AG20443 (cell line): ENCODE measurements around the gene PAPSS2.

ENCODE experiments used
- DNase-seq: peaks from one replicate; pipeline ENCODE4 v3.0.0; 2012; ENCODE audit warnings: low spot score, mixed read lengths

PAPSS2 gene

GRCh38 chr10:87671139-87671815 is 11.6 kb downstream of the PAPSS2 start:
- DNase-seq, result no peak

- DNase-seq, result no peak
Measured at GRCh38 chr10:87672551-87672950, 12.9 kb downstream of the PAPSS2 start.

GRCh38 chr10:87674943-87675342 is 15.3 kb downstream of the PAPSS2 start:
- no peak for DNase-seq

GRCh38 chr10:87675396-87676376 is 16.0 kb downstream of the PAPSS2 start:
- DNase-seq, result no peak

- no peak for DNase-seq
Measured at GRCh38 chr10:87677595-87677994, 17.9 kb downstream of the PAPSS2 start.

GRCh38 chr10:87678302-87678701 is 18.6 kb downstream of the PAPSS2 start:
- no peak for DNase-seq

GRCh38 chr10:87683356-87683755 is 23.7 kb downstream of the PAPSS2 start:
- no peak for DNase-seq

GRCh38 chr10:87684001-87684638 is 24.4 kb downstream of the PAPSS2 start:
- DNase-seq, result no peak

GRCh38 chr10:87685832-87686574 is 26.3 kb downstream of the PAPSS2 start:
- DNase-seq, result no peak

GRCh38 chr10:87691506-87692070 is 31.9 kb downstream of the PAPSS2 start:
- DNase-seq, result no peak

GRCh38 chr10:87692956-87693484 is 33.3 kb downstream of the PAPSS2 start:
- no peak for DNase-seq

GRCh38 chr10:87694011-87694794 is 34.5 kb downstream of the PAPSS2 start:
- DNase-seq, result no peak

GRCh38 chr10:87695074-87695473 is 35.4 kb downstream of the PAPSS2 start:
- DNase-seq, result no peak

- DNase-seq, result no peak
Measured at GRCh38 chr10:87696922-87697745, 37.5 kb downstream of the PAPSS2 start.

- peak; percentile 67 for DNase-seq
Measured at GRCh38 chr10:87700031-87700796, 40.5 kb downstream of the PAPSS2 start.

- DNase-seq, result no peak
Measured at GRCh38 chr10:87702260-87702972, 42.7 kb downstream of the PAPSS2 start.

GRCh38 chr10:87702973-87703294 is 43.3 kb downstream of the PAPSS2 start:
- DNase-seq, result no peak

GRCh38 chr10:87703771-87704170 is 44.1 kb downstream of the PAPSS2 start:
- DNase-seq, result no peak
